Endothelial cell of umbilical vein (primary cell): ENCODE data around the gene SCAF8. TPM values are rescaled to one million over a fixed set of nuclear protein-coding genes. Genes with fewer than 3 reads are reported as not detected.

ENCODE experiments used
- BruUV-seq: library from RNA; stranded (reverse); fragments of 400-500 nt; replicated peaks from 2 replicates; lab custom pipeline; 2021; lab: Mats Ljungman, UMichigan
- CTCF ChIA-PET: fragments of 300-600, 350-600 bp; sonication (Branson Sonifier 250); formaldehyde crosslinking; loops from one replicate; lab custom pipeline; 2021; ENCODE audit warnings: antibody characterized with exemption, inconsistent platforms; lab: Charles Lee
- POLR2A ChIA-PET: fragments of 300-600, 350-600 bp; sonication (Branson Sonifier 250); formaldehyde crosslinking; loops from one replicate; lab custom pipeline; 2021; ENCODE audit warnings: antibody characterized with exemption, inconsistent platforms; lab: Charles Lee
- DNase-seq: peaks from one replicate; pipeline ENCODE4 v3.0.0-alpha.2; 2011; ENCODE audit warnings: low read depth, low spot score
- FAIRE-seq: peaks from 2 replicates; lab custom pipeline; 2011; peaks lifted over from hg19 to GRCh38; lab: Jason Lieb, UNC
- H2AFZ ChIP-seq: 2 replicates; pipeline ENCODE4 v1.6.0; 2012; ENCODE audit warnings: low read depth, low read length, control low read depth, inconsistent platforms
- H3K27ac ChIP-seq: 2 replicates; pipeline ENCODE4 v1.5.1; 2011; ENCODE audit warnings: low read depth, mild to moderate bottlenecking, control low read depth, low read length, moderate library complexity; ENCODE audit not compliant: insufficient read depth
- H3K27me3 ChIP-seq, 2 experiments: 2 replicates each; pipeline versions ENCODE4 v1.6.0 to v1.6.1; 2011; ENCODE audit warnings: low read length in 2 of 2, mixed read lengths in 1 of 2; ENCODE audit not compliant: control insufficient read depth in 2 of 2, insufficient read depth in 2 of 2
- H3K36me3 ChIP-seq, 2 experiments: 2 replicates in 1 of 2; 3 replicates in 1 of 2; pipeline ENCODE4 v1.5.1; 2011; ENCODE audit warnings: low read length in 2 of 2, mild to moderate bottlenecking in 1 of 2, moderate library complexity in 1 of 2; ENCODE audit not compliant: control insufficient read depth in 2 of 2, insufficient read depth in 2 of 2; ENCODE audit errors: extremely low read depth in 1 of 2
- H3K4me1 ChIP-seq: 3 replicates; pipeline ENCODE4 v1.5.1; 2011; ENCODE audit warnings: mild to moderate bottlenecking, low read length; ENCODE audit not compliant: control insufficient read depth, insufficient read depth; ENCODE audit errors: extremely low read depth
- H3K4me2 ChIP-seq: 2 replicates; pipeline ENCODE4 v1.6.1; 2011; ENCODE audit warnings: low read length, control low read depth, mixed read lengths; ENCODE audit not compliant: insufficient read depth
- H3K4me3 ChIP-seq, 3 experiments: fragments of 200-600 bp in 1 of 3; sonication (generic), shearing (Covaris generic) in 1 of 3; replicated peaks in 1 of 3; 2 replicates each; pipeline ENCODE4 v1.5.1; 2011 to 2016; ENCODE audit warnings: control low read depth in 3 of 3, low read length in 3 of 3, mild to moderate bottlenecking in 2 of 3, inconsistent platforms in 1 of 3, low read depth in 1 of 3, moderate library complexity in 1 of 3; ENCODE audit not compliant: insufficient read depth in 1 of 3
- H3K79me2 ChIP-seq: 2 replicates; pipeline ENCODE4 v1.6.0; 2012; ENCODE audit warnings: low read length, inconsistent platforms; ENCODE audit not compliant: control insufficient read depth, insufficient read depth
- H3K9ac ChIP-seq: replicated peaks from 2 replicates; pipeline ENCODE3; 2011; ENCODE audit warnings: low read length, control low read depth; ENCODE audit not compliant: insufficient read depth; ENCODE audit errors: extremely low read depth
- H3K9me1 ChIP-seq: replicated peaks from 3 replicates; pipeline ENCODE4 v1.6.0; 2011; ENCODE audit warnings: mild to moderate bottlenecking, low read length; ENCODE audit not compliant: control insufficient read depth, insufficient read depth; ENCODE audit errors: extremely low read depth
- H3K9me3 ChIP-seq: replicated peaks from 2 replicates; pipeline ENCODE4 v1.5.1; 2012; ENCODE audit warnings: low read length, inconsistent platforms; ENCODE audit not compliant: control insufficient read depth, insufficient read depth
- H4K20me1 ChIP-seq: replicated peaks from 2 replicates; pipeline ENCODE3; 2011; ENCODE audit warnings: mild to moderate bottlenecking, low read length; ENCODE audit not compliant: control insufficient read depth, insufficient read depth; ENCODE audit errors: extremely low read depth
- CTCF ChIP-seq, 2 donors: IDR thresholded peaks; 1 replicate in 1 of 2; 2 replicates in 1 of 2; pipeline ENCODE4 v1.5.1; 2011; ENCODE audit warnings: low read length in 2 of 2, mild to moderate bottlenecking in 2 of 2, moderate library complexity in 2 of 2, control low read depth in 1 of 2, inconsistent platforms in 1 of 2, low read depth in 1 of 2; ENCODE audit not compliant: insufficient read depth in 1 of 2; ENCODE audit errors: extremely low read depth in 1 of 2
- EZH2 ChIP-seq: IDR thresholded peaks from 2 replicates; pipeline ENCODE4 v1.6.1; 2012; ENCODE audit warnings: borderline replicate concordance, low read depth, mild to moderate bottlenecking, moderate library complexity, low read length, inconsistent platforms; ENCODE audit not compliant: severe bottlenecking
- FOS ChIP-seq: IDR thresholded peaks from 2 replicates; pipeline ENCODE4 v1.6.1; 2011; ENCODE audit warnings: mild to moderate bottlenecking, low read length, moderate library complexity, borderline replicate concordance; ENCODE audit not compliant: insufficient read depth
- GATA2 ChIP-seq: IDR thresholded peaks from 2 replicates; pipeline ENCODE4 v1.7.0; 2011; ENCODE audit warnings: low read depth, mild to moderate bottlenecking, moderate library complexity, mixed read lengths, low read length; ENCODE audit not compliant: insufficient read length, insufficient read depth
- JUN ChIP-seq: IDR thresholded peaks from 2 replicates; pipeline ENCODE4 v1.6.1; 2011; ENCODE audit warnings: borderline replicate concordance, low read depth; ENCODE audit not compliant: insufficient read length, insufficient read depth
- MAX ChIP-seq: IDR thresholded peaks from 2 replicates; pipeline ENCODE4 v1.6.1; 2011; ENCODE audit not compliant: insufficient read depth, insufficient read length
- MYC ChIP-seq: IDR thresholded peaks from one replicate; pipeline ENCODE4 v1.6.1; 2011; ENCODE audit warnings: mild to moderate bottlenecking, low read depth, low read length
- POLR2A ChIP-seq: IDR thresholded peaks from 2 replicates; pipeline ENCODE4 v1.6.1; 2012; ENCODE audit warnings: low read depth, mild to moderate bottlenecking, control low read depth, low read length
- POLR2AphosphoS5 ChIP-seq: IDR thresholded peaks from 2 replicates; pipeline ENCODE4 v1.6.1; 2012; ENCODE audit warnings: low read depth, mild to moderate bottlenecking, control low read depth, low read length, moderate library complexity; ENCODE audit not compliant: insufficient read depth
- dilution Hi-C: fragments of 300-500 bp; cut with MboI; formaldehyde crosslinking; loops from one replicate; pipeline ENCODE4 v1.15.0; 2019; ENCODE audit warnings: low sequenced_read_pairs; ENCODE audit not compliant: extremely low pct_ligation_motif_present
- intact Hi-C: fragments of 100-400 bp; cut with micrococcal nuclease; formaldehyde crosslinking; loops from one replicate; pipeline ENCODE4 v1.10.0; 2022
- polyA plus RNA-seq, 4 experiments: library from polyadenylated mRNA; depleted of rRNA in 3 of 4; stranded (reverse) in 3 of 4; unstranded in 1 of 4; fragments of >200 nt; gene quantifications; 2 replicates each; pipeline versions ENCODE4 v1.2.1 to v1.2.3, GENCODE V29; 2011 to 2012; ENCODE audit warnings: missing spikeins in 1 of 4
- total RNA-seq: library from RNA; stranded (reverse); gene quantifications from 2 replicates; pipeline ENCODE4 v1.2.3, GENCODE V29; 2021

Gene SCAF8
- total and polyA plus RNA-seq, 2 donors (not counting 3 experiments of a cell fraction or from before 2014, with no cell fraction given), result 11.7 to 37.8 TPM

GRCh38 chr6:154765273-154765672, 32.1 kb downstream of the SCAF8 start:
- Histone ChIP-seq H3K27me3 (no peaks in the 10 kb centered on the region), H3K9me1 (no peaks in the 10 kb centered on the region), H3K9ac (no peak overlapping the region), H3K4me1 (peaks cover 9% of the 10 kb centered on the region), H4K20me1 (peaks cover 20% of the 10 kb centered on the region), H3K4me2 (no peak overlapping the region), H3K27ac (no peak overlapping the region), H3K9me3 (no peaks in the 10 kb centered on the region), H3K36me3 (no peaks in the 10 kb centered on the region), H2AFZ (no peak overlapping the region), H3K79me2 (peaks cover 99% of the 10 kb centered on the region), H3K4me3 (no peak overlapping the region)
- dilution Hi-C loops, result no loop called here
- POLR2A ChIA-PET, result no interaction called here
- intact Hi-C loops, result no loop called here
- BruUV-seq, result no TSS peak
- no peak for FAIRE-seq
- CTCF ChIA-PET, result interaction anchor here (2.2 kb wide), 1 partner anchor 8 kb away, joined by 5 read pairs; no protein-coding TSS in a partner anchor
- TF ChIP-seq JUN, result no peak
- no peak for TF ChIP-seq POLR2AphosphoS5
- TF ChIP-seq MYC, result no peak
- TF ChIP-seq EZH2, result no peak
- TF ChIP-seq CTCF (IDR thresholded peaks at IDR 0.05; ENCODE audit: extremely low read depth in 1 of 2, insufficient read depth in 1 of 2, low read depth in 1 of 2, low read length in 2 of 2), result no peak
- no peak for TF ChIP-seq MAX
- no peak for TF ChIP-seq POLR2A
- no peak for TF ChIP-seq FOS
- TF ChIP-seq GATA2, result no peak
- DNase-seq, result no peak
